GM21528 (cell line): ENCODE results near the gene MVD.
"Not testable (repeated sequence)": the region's sequence is repeated elsewhere in the genome, so short reads cannot be mapped to it uniquely, and the experiment has no call there.

Experiments
- ATAC-seq: cut with Tn5 transposase; IDR thresholded peaks from one replicate; pipeline ENCODE4 v1.9.1; 2021; ENCODE audit warnings: mild to moderate bottlenecking, moderate library complexity; ENCODE audit not compliant: unreplicated experiment, low FRiP score

MVD gene

GRCh38 chr16:88614818-88615580 is 47.9 kb downstream of the MVD start:
- ATAC-seq = no peak

- no peak for ATAC-seq
Measured at GRCh38 chr16:88613911-88614817, 48.7 kb downstream of the MVD start.

GRCh38 chr16:88613293-88613692 is 49.6 kb downstream of the MVD start:
- no peak for ATAC-seq

GRCh38 chr16:88610909-88611812 is 51.7 kb downstream of the MVD start:
- ATAC-seq = no peak

- ATAC-seq = no peak
Measured at GRCh38 chr16:88610080-88610479, 52.8 kb downstream of the MVD start.

- not testable (repeated sequence) for ATAC-seq
Measured at GRCh38 chr16:88609426-88609825, 53.5 kb downstream of the MVD start.

- ATAC-seq = no peak
Measured at GRCh38 chr16:88608076-88608475, 54.8 kb downstream of the MVD start.

GRCh38 chr16:88606148-88606757 is 56.6 kb downstream of the MVD start:
- no peak for ATAC-seq

GRCh38 chr16:88605186-88606147 is 57.4 kb downstream of the MVD start:
- no peak for ATAC-seq

- no peak for ATAC-seq
Measured at GRCh38 chr16:88602091-88602490, 60.8 kb downstream of the MVD start.
